ENCODE measurements around the gene PLCG1. TPM values are rescaled to one million over a fixed set of nuclear protein-coding genes. Genes with fewer than 3 reads are reported as not detected.

PLCG1 gene
- total and polyA plus RNA-seq, 2 donors (not counting 3 experiments of a cell fraction or from before 2014, with no cell fraction given), result 164 to 224 TPM

DNA sequence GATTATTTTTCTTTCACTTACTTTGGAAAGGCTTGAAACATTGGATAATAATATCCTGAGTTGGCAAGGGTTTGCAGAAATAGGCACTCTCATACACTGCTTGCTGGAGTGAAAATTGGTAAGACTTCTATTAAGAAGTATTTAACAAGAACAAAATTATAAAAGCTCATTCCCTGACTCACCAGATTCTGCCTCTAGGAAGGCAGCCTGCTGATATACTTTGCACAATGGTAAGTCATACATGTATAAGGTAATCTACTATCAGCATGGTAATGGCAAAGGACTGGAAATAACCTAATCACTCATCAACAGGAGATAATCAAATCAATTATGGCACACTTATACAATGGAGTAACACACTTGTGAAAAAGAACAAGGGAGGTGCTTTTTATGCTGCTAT, 85.8 kb downstream of the PLCG1 start:
- no peaks in the 10 kb centered on the region for H3K36me3 ChIP-seq (ENCODE audit: control insufficient read depth in 2 of 2, extremely low read depth in 1 of 2, insufficient read depth in 2 of 2, low read length in 2 of 2)
- no peak for DNase-seq (ENCODE audit: low read depth, low spot score)
- dilution Hi-C loops (cut with MboI; ENCODE audit: extremely low pct_ligation_motif_present, low sequenced_read_pairs), result no loop called here
- H3K27me3 ChIP-seq (ENCODE audit: control insufficient read depth in 2 of 2, insufficient read depth in 2 of 2, low read length in 2 of 2), result no peaks in the 10 kb centered on the region
- H3K9ac ChIP-seq (replicated peaks; ENCODE audit: extremely low read depth, insufficient read depth, low read length), result no peak overlapping the region
- no peaks in the 10 kb centered on the region for H3K9me1 ChIP-seq (replicated peaks; ENCODE audit: control insufficient read depth, extremely low read depth, insufficient read depth, low read length)
- H3K79me2 ChIP-seq (ENCODE audit: control insufficient read depth, insufficient read depth, low read length), result no peaks in the 10 kb centered on the region
- ChIA-PET CTCF (interaction anchor here (2.3 to 3.7 kb wide), 4 partner anchors 9 to 50 kb away, joined by 9 to 29 read pairs (median 14); no protein-coding TSS in a partner anchor), POLR2A (interaction anchor here (0.6 kb wide), 1 partner anchor 104 kb away, joined by 4 read pairs; no protein-coding TSS in a partner anchor)
- H3K9me3 ChIP-seq (replicated peaks; ENCODE audit: control insufficient read depth, insufficient read depth, low read length), result no peaks in the 10 kb centered on the region
- H3K27ac ChIP-seq (ENCODE audit: insufficient read depth, low read depth, low read length), result no peak overlapping the region
- no peak overlapping the region for H2AFZ ChIP-seq (ENCODE audit: low read depth, low read length)
- no peak for FAIRE-seq
- H3K4me1 ChIP-seq (ENCODE audit: control insufficient read depth, extremely low read depth, insufficient read depth, low read length), result no peaks in the 10 kb centered on the region
- H3K4me3 ChIP-seq (replicated peaks in 1 of 3; ENCODE audit: insufficient read depth in 1 of 3, low read depth in 1 of 3, low read length in 3 of 3), result no peak overlapping the region
- no peak overlapping the region for H3K4me2 ChIP-seq (ENCODE audit: insufficient read depth, low read length)
- no peaks in the 10 kb centered on the region for H4K20me1 ChIP-seq (replicated peaks; ENCODE audit: control insufficient read depth, extremely low read depth, insufficient read depth, low read length)
- BruUV-seq (replicated peaks), result no TSS peak
- intact Hi-C loops (cut with micrococcal nuclease), result no loop called here
- TF ChIP-seq, protein P1, sequence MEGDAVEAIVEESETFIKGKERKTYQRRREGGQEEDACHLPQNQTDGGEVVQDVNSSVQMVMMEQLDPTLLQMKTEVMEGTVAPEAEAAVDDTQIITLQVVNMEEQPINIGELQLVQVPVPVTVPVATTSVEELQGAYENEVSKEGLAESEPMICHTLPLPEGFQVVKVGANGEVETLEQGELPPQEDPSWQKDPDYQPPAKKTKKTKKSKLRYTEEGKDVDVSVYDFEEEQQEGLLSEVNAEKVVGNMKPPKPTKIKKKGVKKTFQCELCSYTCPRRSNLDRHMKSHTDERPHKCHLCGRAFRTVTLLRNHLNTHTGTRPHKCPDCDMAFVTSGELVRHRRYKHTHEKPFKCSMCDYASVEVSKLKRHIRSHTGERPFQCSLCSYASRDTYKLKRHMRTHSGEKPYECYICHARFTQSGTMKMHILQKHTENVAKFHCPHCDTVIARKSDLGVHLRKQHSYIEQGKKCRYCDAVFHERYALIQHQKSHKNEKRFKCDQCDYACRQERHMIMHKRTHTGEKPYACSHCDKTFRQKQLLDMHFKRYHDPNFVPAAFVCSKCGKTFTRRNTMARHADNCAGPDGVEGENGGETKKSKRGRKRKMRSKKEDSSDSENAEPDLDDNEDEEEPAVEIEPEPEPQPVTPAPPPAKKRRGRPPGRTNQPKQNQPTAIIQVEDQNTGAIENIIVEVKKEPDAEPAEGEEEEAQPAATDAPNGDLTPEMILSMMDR (IDR thresholded peaks at IDR 0.05; ENCODE audit: extremely low read depth in 1 of 2, insufficient read depth in 1 of 2, low read depth in 1 of 2, low read length in 2 of 2), result no peak
- TF ChIP-seq POLR2A (IDR thresholded peaks at IDR 0.05; ENCODE audit: low read depth, low read length) (no peak), JUN (IDR thresholded peaks at IDR 0.05; ENCODE audit: borderline replicate concordance, insufficient read depth, insufficient read length, low read depth) (no peak), FOS (IDR thresholded peaks at IDR 0.05; ENCODE audit: borderline replicate concordance, insufficient read depth, low read length) (no peak), EZH2 (IDR thresholded peaks at IDR 0.05; ENCODE audit: borderline replicate concordance, low read depth, low read length, severe bottlenecking) (no peak), GATA2 (IDR thresholded peaks at IDR 0.05; ENCODE audit: insufficient read depth, insufficient read length, low read depth, low read length) (no peak), POLR2AphosphoS5 (IDR thresholded peaks at IDR 0.05; ENCODE audit: insufficient read depth, low read depth, low read length) (no peak), MYC (IDR thresholded peaks at IDR 0.05; ENCODE audit: low read depth, low read length) (no peak)
- TF ChIP-seq, protein P2, sequence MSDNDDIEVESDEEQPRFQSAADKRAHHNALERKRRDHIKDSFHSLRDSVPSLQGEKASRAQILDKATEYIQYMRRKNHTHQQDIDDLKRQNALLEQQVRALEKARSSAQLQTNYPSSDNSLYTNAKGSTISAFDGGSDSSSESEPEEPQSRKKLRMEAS (IDR thresholded peaks at IDR 0.05; ENCODE audit: insufficient read depth, insufficient read length), result no peak

All from endothelial cell of umbilical vein (primary cell).